ENCODE data around the gene RLF.

RLF gene

GRCh38 chr1:40276122-40276521 lies 114.9 kb downstream of the RLF start:
- DNase-seq: no peak

GRCh38 chr1:40281853-40282252 lies 120.7 kb downstream of the RLF start:
- no peak for DNase-seq

All from stimulated activated CD4-positive, alpha-beta T cell treated with anti-CD3 and anti-CD28 coated beads, Interleukin-2, amount 100 ng/mL, for 48 hours (primary cell).